IMR-90 (cell line): Measurements from ENCODE around the gene SEC16A. TPM values are rescaled to one million over a fixed set of nuclear protein-coding genes. Genes with fewer than 3 reads are reported as not detected.

Experiments
- ATAC-seq: fragments of 200-7000 bp; cut with Tn5 transposase; 2 replicates; pipeline ENCODE4 v1.9.1; 2020; ENCODE audit warnings: low read depth, mild to moderate bottlenecking, moderate library complexity
- BruUV-seq: library from RNA; stranded (reverse); fragments of 400-500 nt; replicated peaks from 2 replicates; lab custom pipeline; 2021; lab: Mats Ljungman, UMichigan
- CTCF ChIA-PET: fragments of 300-600 bp; formaldehyde crosslinking; extraction: SDS; loops from one replicate; lab custom pipeline; 2021; ENCODE audit warnings: antibody characterized with exemption; lab: Yijun Ruan, JAX
- POLR2A ChIA-PET: fragments of 300-600 bp; sonication (Branson Sonifier 250); formaldehyde crosslinking; loops from one replicate; lab custom pipeline; 2022; ENCODE audit warnings: antibody characterized with exemption; ENCODE audit not compliant: unreplicated experiment; lab: Charles Lee
- DNase-seq: peaks from one replicate; pipeline ENCODE4 v3.0.0; 2013
- H2AFZ ChIP-seq: replicated peaks from 2 replicates; pipeline ENCODE3; 2013; ENCODE audit warnings: low read length, mild to moderate bottlenecking; ENCODE audit not compliant: poor library complexity
- H2AK5ac ChIP-seq: 2 replicates; pipeline ENCODE4 v1.6.1; 2013; ENCODE audit warnings: low read depth, low read length, inconsistent platforms
- H2AK9ac ChIP-seq: replicated peaks from 2 replicates; pipeline ENCODE3; 2013; ENCODE audit warnings: mild to moderate bottlenecking, low read depth, low read length, moderate library complexity; ENCODE audit not compliant: poor library complexity
- H2BK120ac ChIP-seq: 2 replicates; pipeline ENCODE4 v1.6.1; 2013; ENCODE audit warnings: low read depth, low read length, inconsistent platforms
- H2BK15ac ChIP-seq: 3 replicates; pipeline ENCODE4 v1.6.1; 2013; ENCODE audit warnings: low read depth, low read length, inconsistent platforms
- H2BK20ac ChIP-seq: 2 replicates; pipeline ENCODE4 v1.6.1; 2013; ENCODE audit warnings: low read depth, mild to moderate bottlenecking, inconsistent platforms, low read length, moderate library complexity
- H2BK5ac ChIP-seq: 2 replicates; pipeline ENCODE4 v1.6.1; 2013; ENCODE audit warnings: mild to moderate bottlenecking, low read depth, low read length, inconsistent platforms; ENCODE audit not compliant: poor library complexity, severe bottlenecking
- H3K14ac ChIP-seq: replicated peaks from 2 replicates; pipeline ENCODE4 v1.6.1; 2013; ENCODE audit warnings: low read depth, low read length, inconsistent platforms
- H3K18ac ChIP-seq: 2 replicates; pipeline ENCODE4 v1.6.1; 2013; ENCODE audit warnings: low read depth, low read length, control low read depth
- H3K23ac ChIP-seq: 2 replicates; pipeline ENCODE4 v1.6.1; 2013; ENCODE audit warnings: low read depth, low read length, inconsistent platforms
- H3K27ac ChIP-seq: 2 replicates; pipeline ENCODE4 v1.5.1; 2013; ENCODE audit warnings: mild to moderate bottlenecking, control low read depth, low read length; ENCODE audit not compliant: insufficient read depth
- H3K27me3 ChIP-seq: 2 replicates; pipeline ENCODE4 v1.6.1; 2013; ENCODE audit warnings: low read length; ENCODE audit not compliant: control insufficient read depth, insufficient read depth
- H3K36me3 ChIP-seq: 2 replicates; pipeline ENCODE4 v1.6.1; 2013; ENCODE audit warnings: low read length, mixed read lengths; ENCODE audit not compliant: control insufficient read depth, insufficient read depth
- H3K4ac ChIP-seq: 2 replicates; pipeline ENCODE4 v1.6.1; 2013; ENCODE audit warnings: low read depth, low read length, inconsistent platforms
- H3K4me1 ChIP-seq: 2 replicates; pipeline ENCODE4 v1.6.1; 2013; ENCODE audit warnings: low read length, mixed read lengths; ENCODE audit not compliant: control insufficient read depth, insufficient read depth
- H3K4me2 ChIP-seq: 2 replicates; pipeline ENCODE4 v1.6.1; 2013; ENCODE audit warnings: low read depth, mild to moderate bottlenecking, control low read depth, low read length, moderate library complexity
- H3K4me3 ChIP-seq: 2 replicates; pipeline ENCODE4 v1.5.1; 2013; ENCODE audit warnings: low read depth, mild to moderate bottlenecking, control low read depth, low read length, moderate library complexity; ENCODE audit not compliant: insufficient read depth
- H3K56ac ChIP-seq: 2 replicates; pipeline ENCODE4 v1.6.1; 2013; ENCODE audit warnings: low read length, inconsistent platforms; ENCODE audit not compliant: insufficient read depth; ENCODE audit errors: extremely low read depth
- H3K79me1 ChIP-seq, 2 experiments: 2 replicates each; pipeline ENCODE4 v1.6.1; 2013; ENCODE audit warnings: low read length in 2 of 2, inconsistent platforms in 1 of 2, low read depth in 1 of 2
- H3K9ac ChIP-seq: 2 replicates; pipeline ENCODE4 v1.6.1; 2013; ENCODE audit warnings: low read depth, low read length, control low read depth
- H3K9me1 ChIP-seq: 2 replicates; pipeline ENCODE4 v1.6.1; 2013; ENCODE audit warnings: low read length, inconsistent platforms; ENCODE audit not compliant: insufficient read depth
- H3K9me3 ChIP-seq: 2 replicates; pipeline ENCODE4 v1.6.1; 2013; ENCODE audit warnings: low read length; ENCODE audit not compliant: control insufficient read depth, insufficient read depth
- H4K20me1 ChIP-seq: 2 replicates; pipeline ENCODE4 v1.6.1; 2013; ENCODE audit warnings: low read length, inconsistent platforms; ENCODE audit not compliant: insufficient read depth
- H4K5ac ChIP-seq: 2 replicates; pipeline ENCODE4 v1.6.1; 2013; ENCODE audit warnings: mild to moderate bottlenecking, low read depth, low read length, control low read depth
- H4K8ac ChIP-seq, 2 experiments: 2 replicates each; pipeline ENCODE4 v1.6.1; 2013; ENCODE audit warnings: low read depth in 2 of 2, low read length in 2 of 2, control low read depth in 1 of 2, inconsistent platforms in 1 of 2
- H4K91ac ChIP-seq: 2 replicates; pipeline ENCODE4 v1.6.1; 2013; ENCODE audit warnings: low read depth, low read length, inconsistent platforms; ENCODE audit not compliant: insufficient read depth
- BHLHE40 ChIP-seq: fragments of 150-350 bp; IDR thresholded peaks from 2 replicates; pipeline ENCODE4 v1.6.1; 2016; ENCODE audit warnings: mild to moderate bottlenecking, low read depth, low read length
- CEBPB ChIP-seq: IDR thresholded peaks from 2 replicates; pipeline ENCODE4 v1.6.1; 2012; ENCODE audit warnings: low read depth, low read length, improper control_type of control experiment
- CHD1 ChIP-seq: IDR thresholded peaks from 2 replicates; pipeline ENCODE4 v1.6.1; 2012; ENCODE audit warnings: low read depth, low read length, improper control_type of control experiment
- CTCF ChIP-seq: conservative IDR thresholded peaks from 2 replicates; pipeline ENCODE4 v1.5.1; 2012; ENCODE audit warnings: mild to moderate bottlenecking, low read depth, low read length, improper control_type of control experiment
- ELK1 ChIP-seq: fragments of 150-350 bp; IDR thresholded peaks from 2 replicates; pipeline ENCODE4 v1.6.1; 2016; ENCODE audit warnings: low read depth, mild to moderate bottlenecking, low read length, moderate library complexity, borderline replicate concordance
- FOS ChIP-seq: fragments of 150-350 bp; IDR thresholded peaks from 2 replicates; pipeline ENCODE4 v1.6.1; 2016; ENCODE audit warnings: low read depth, low read length
- MAFK ChIP-seq: IDR thresholded peaks from 2 replicates; pipeline ENCODE4 v1.6.1; 2012; ENCODE audit warnings: low read depth, low read length, improper control_type of control experiment
- MAZ ChIP-seq: IDR thresholded peaks from 2 replicates; pipeline ENCODE4 v1.6.1; 2012; ENCODE audit warnings: low read depth, mild to moderate bottlenecking, low read length, improper control_type of control experiment, moderate library complexity, borderline replicate concordance
- MXI1 ChIP-seq: IDR thresholded peaks from 2 replicates; pipeline ENCODE4 v1.6.1; 2012; ENCODE audit warnings: low read depth, mild to moderate bottlenecking, low read length, moderate library complexity, borderline replicate concordance
- NFE2L2 ChIP-seq: fragments of 150-350 bp; IDR thresholded peaks from 2 replicates; pipeline ENCODE4 v1.6.1; 2016; ENCODE audit warnings: low read depth, mild to moderate bottlenecking, low read length
- POLR2A ChIP-seq: IDR thresholded peaks from 2 replicates; pipeline ENCODE4 v1.6.1; 2012; ENCODE audit warnings: mild to moderate bottlenecking, low read depth, low read length
- RAD21 ChIP-seq: IDR thresholded peaks from 2 replicates; pipeline ENCODE4 v1.6.1; 2012; ENCODE audit warnings: low read length, improper control_type of control experiment
- RCOR1 ChIP-seq: IDR thresholded peaks from 2 replicates; pipeline ENCODE4 v1.6.1; 2012; ENCODE audit warnings: mild to moderate bottlenecking, low read length, improper control_type of control experiment; ENCODE audit not compliant: insufficient replicate concordance
- RFX5 ChIP-seq: IDR thresholded peaks from 2 replicates; pipeline ENCODE4 v1.8.0; 2012; ENCODE audit warnings: low read depth, mild to moderate bottlenecking, low read length, moderate library complexity
- SMC3 ChIP-seq: fragments of 150-350 bp; IDR thresholded peaks from 2 replicates; pipeline ENCODE4 v1.6.1; 2016; ENCODE audit warnings: low read depth, mild to moderate bottlenecking, antibody characterized with exemption, low read length, moderate library complexity
- USF2 ChIP-seq: fragments of 150-350 bp; IDR thresholded peaks from 2 replicates; pipeline ENCODE4 v1.6.1; 2017; ENCODE audit warnings: mild to moderate bottlenecking, antibody characterized with exemption, low read length, low read depth
- WGBS, 2 experiments: methylation state at CpG; one replicate each; pipeline versions ENCODE4 v1.1.5 to v1.1.7; 2013; ENCODE audit warnings: missing lambda C conversion rate in 2 of 2; ENCODE audit not compliant: insufficient read length in 1 of 2; ENCODE audit errors: extremely low coverage in 2 of 2; 5-methylcytosine and 5-hydroxymethylcytosine counted together
- dilution Hi-C: fragments of 300-500 bp; cut with HindIII; formaldehyde crosslinking; loops from one replicate; pipeline ENCODE4 v1.14.3; 2018; ENCODE audit warnings: low sequenced_read_pairs; ENCODE audit not compliant: unreplicated experiment
- in situ Hi-C: fragments of 300-500 bp; cut with MboI; formaldehyde crosslinking; loops from 3 replicates; pipeline ENCODE4 v1.14.3; 2019; ENCODE audit warnings: low sequenced_read_pairs, inconsistent platforms, mixed read lengths
- intact Hi-C: fragments of 100-400 bp; cut with micrococcal nuclease; formaldehyde crosslinking; loops from 2 replicates; pipeline ENCODE4 v1.10.0; 2022
- polyA plus RNA-seq, 3 experiments: library from polyadenylated mRNA; depleted of rRNA; stranded (reverse); fragments of >200 nt; gene quantifications; 2 replicates each; pipeline ENCODE4 v1.2.3, GENCODE V29; 2012; ENCODE audit warnings: low replicate concordance in 1 of 3
- total RNA-seq: library from RNA; depleted of rRNA; stranded (reverse); fragments of >200 nt; gene quantifications from 2 replicates; pipeline ENCODE4 v1.2.3, GENCODE V29; 2012

SEC16A gene
- total and polyA plus RNA-seq, 2 of the 4 experiments (the other 2 are of a cell fraction) = 12.2 to 48.1 TPM

GRCh38 chr9:136394312-136395019 is 88.4 kb downstream of the SEC16A start:
- H2BK15ac ChIP-seq = no peak overlapping the region
- no peak for DNase-seq
- no peak for ATAC-seq
- intact Hi-C loops (no loop called here), dilution Hi-C loops (no loop called here), in situ Hi-C loops (no loop called here)
- WGBS, 2 experiments = 95% methylated on average over 8 of the region's 21 CpGs; no CpG with 5 or more reads in 1 of the 2 experiments
- H4K20me1 ChIP-seq = peaks cover 14% of the 10 kb centered on the region
- no peaks in the 10 kb centered on the region for H3K27me3 ChIP-seq
- H2BK120ac ChIP-seq = no peak overlapping the region
- no peak overlapping the region for H3K18ac ChIP-seq
- H2AK5ac ChIP-seq = no peak overlapping the region
- no peak overlapping the region for H2BK20ac ChIP-seq
- H3K4me2 ChIP-seq = no peak overlapping the region
- no TSS peak for BruUV-seq
- no peaks in the 10 kb centered on the region for H3K9me3 ChIP-seq
- H3K56ac ChIP-seq = no peak overlapping the region
- H3K4me1 ChIP-seq = peaks cover 6% of the 10 kb centered on the region
- no peak overlapping the region for H4K91ac ChIP-seq
- peak overlapping the region; percentile 16 for H2AK9ac ChIP-seq
- ChIA-PET POLR2A (no interaction called here), CTCF (no interaction called here)
- H3K9ac ChIP-seq = no peak overlapping the region
- H3K79me1 ChIP-seq = peaks cover 24 to 35% of the 10 kb centered on the region in 2 experiments
- no peaks in the 10 kb centered on the region for H3K9me1 ChIP-seq
- no peak overlapping the region for H2BK5ac ChIP-seq
- H3K4ac ChIP-seq = no peak overlapping the region
- H3K36me3 ChIP-seq = peaks cover 65% of the 10 kb centered on the region
- no peak overlapping the region for H2AFZ ChIP-seq
- no peak overlapping the region for H3K4me3 ChIP-seq
- TF ChIP-seq MAFK = no peak
- TF ChIP-seq SMC3 = no peak
- no peak for TF ChIP-seq CHD1
- no peak for TF ChIP-seq ELK1
- no peak for TF ChIP-seq FOS
- TF ChIP-seq MAZ = no peak
- no peak for TF ChIP-seq MXI1
- TF ChIP-seq RFX5 = no peak
- no peak for TF ChIP-seq NFE2L2
- TF ChIP-seq USF2 = no peak
- TF ChIP-seq RAD21 = no peak
- no peak for TF ChIP-seq CTCF
- no peak for TF ChIP-seq POLR2A
- no peak for TF ChIP-seq BHLHE40
- no peak for TF ChIP-seq CEBPB
- TF ChIP-seq RCOR1 = no peak
- H3K14ac ChIP-seq = no peak overlapping the region
- no peak overlapping the region for H3K27ac ChIP-seq
- H4K5ac ChIP-seq = no peak overlapping the region
- no peak overlapping the region for H4K8ac ChIP-seq
- no peak overlapping the region for H3K23ac ChIP-seq
